Midbrain (tissue), 1 donor: ENCODE data around the gene MIB1.
"Not testable (repeated sequence)": the region's sequence is repeated elsewhere in the genome, so short reads cannot be mapped to it uniquely, and the experiment has no call there.

ENCODE experiments used
- DNase-seq: peaks from one replicate; lab custom pipeline; 2025; lab: John Stamatoyannopoulos, UW

Gene MIB1

GRCh38 chr18:21743166-21743832, 2.7 kb downstream of the MIB1 start:
- no peak for DNase-seq

GRCh38 chr18:21745231-21745630, 4.6 kb downstream of the MIB1 start:
- no peak for DNase-seq

GRCh38 chr18:21747268-21747667, 6.7 kb downstream of the MIB1 start:
- no peak for DNase-seq

GRCh38 chr18:21747764-21748693, 7.4 kb downstream of the MIB1 start:
- DNase-seq, result no peak

GRCh38 chr18:21757833-21758232, 17.2 kb downstream of the MIB1 start:
- DNase-seq, result no peak

GRCh38 chr18:21759836-21760235, 19.2 kb downstream of the MIB1 start:
- DNase-seq, result no peak

- DNase-seq, result no peak
These were observed 19.7 kb downstream of the MIB1 start for GRCh38 chr18:21760321-21760720.

- no peak for DNase-seq
These were observed 21.0 kb downstream of the MIB1 start for GRCh38 chr18:21761471-21762115.

GRCh38 chr18:21762181-21762772, 21.7 kb downstream of the MIB1 start:
- DNase-seq, result no peak

- no peak for DNase-seq
These were observed 23.5 kb downstream of the MIB1 start for GRCh38 chr18:21763846-21764646.

GRCh38 chr18:21769206-21769605, 28.6 kb downstream of the MIB1 start:
- no peak for DNase-seq

- DNase-seq, result no peak
These were observed 34.1 kb downstream of the MIB1 start for GRCh38 chr18:21774722-21775121.

- no peak for DNase-seq
These were observed 37.2 kb downstream of the MIB1 start for GRCh38 chr18:21777814-21778213.

- DNase-seq, result no peak
These were observed 45.9 kb downstream of the MIB1 start for GRCh38 chr18:21786526-21786925.

GRCh38 chr18:21796089-21796488, 55.5 kb downstream of the MIB1 start:
- not testable (repeated sequence) for DNase-seq

- DNase-seq, result no peak
These were observed 57.5 kb downstream of the MIB1 start for GRCh38 chr18:21798126-21798525.

GRCh38 chr18:21799721-21800120, 59.1 kb downstream of the MIB1 start:
- DNase-seq, result no peak

GRCh38 chr18:21803495-21803894, 62.9 kb downstream of the MIB1 start:
- DNase-seq, result no peak

- DNase-seq, result no peak
These were observed 65.3 kb downstream of the MIB1 start for GRCh38 chr18:21805771-21806366.

- no peak for DNase-seq
These were observed 67.6 kb downstream of the MIB1 start for GRCh38 chr18:21808185-21808584.

GRCh38 chr18:21809725-21810124, 69.1 kb downstream of the MIB1 start:
- DNase-seq, result no peak
